Measurements from ENCODE around the gene DDR1. TPM values are rescaled to one million over a fixed set of nuclear protein-coding genes. Genes with fewer than 3 reads are reported as not detected.
A peak's percentile ranks its signal among the peaks of the same experiment; 100 is the strongest.

Gene DDR1
- total RNA-seq, 4 donors from 2014 or later, result 36.7 to 60.1 (median 39.8) TPM

- H3K4me3 ChIP-seq, result no peak overlapping the region
- H3K4me1 ChIP-seq, result peaks cover 0 to 52% (median 27%) of the 10 kb centered on the region in 4 donors
- DNase-seq (ENCODE audit: low spot score in 2 of 2), result no peak
- H3K36me3 ChIP-seq, result no peaks in the 10 kb centered on the region
- 73 to 86% methylated on average over 8 of the region's 8 CpGs for WGBS, 2 donors
- H3K27me3 ChIP-seq, result no peaks in the 10 kb centered on the region
- H3K9me3 ChIP-seq, result no peaks in the 10 kb centered on the region
- peak overlapping the region in 1 of 4 donors; percentile 98 for H3K27ac ChIP-seq
- TF ChIP-seq POLR2A (IDR thresholded peaks at IDR 0.05) (no peak), EP300 (IDR thresholded peaks at IDR 0.05) (no peak), CTCF (IDR thresholded peaks at IDR 0.05) (no peak)
Measured at GRCh38 chr6:30879684-30880427, 4.5 kb upstream of the DDR1 start.

- H3K9me3 ChIP-seq, result no peaks in the 10 kb centered on the region
- H3K4me1 ChIP-seq, result peaks cover 0 to 60% (median 34%) of the 10 kb centered on the region in 4 donors
- TF ChIP-seq EP300 (IDR thresholded peaks at IDR 0.05) (no peak), CTCF (IDR thresholded peaks at IDR 0.05) (no peak), POLR2A (IDR thresholded peaks at IDR 0.05) (no peak)
- 42 to 66% methylated on average over 16 of the region's 16 CpGs for WGBS, 2 donors
- no peak overlapping the region for H3K4me3 ChIP-seq
- H3K27me3 ChIP-seq, result no peaks in the 10 kb centered on the region
- H3K36me3 ChIP-seq, result no peaks in the 10 kb centered on the region
- DNase-seq (ENCODE audit: low spot score in 2 of 2), result no peak
- peak overlapping the region in 3 of 4 donors; percentile 32 to 98 (median 91) for H3K27ac ChIP-seq
Measured at GRCh38 chr6:30880698-30881252, 3.5 kb upstream of the DDR1 start.

- TF ChIP-seq POLR2A (IDR thresholded peaks at IDR 0.05), result no peak
- TF ChIP-seq EP300 (IDR thresholded peaks at IDR 0.05), result no peak
- no peak for TF ChIP-seq CTCF (IDR thresholded peaks at IDR 0.05)
- peak overlapping the region in 3 of 4 donors; percentile 91 to 98 (median 96) for H3K27ac ChIP-seq
- H3K4me3 ChIP-seq, result no peak overlapping the region
- H3K4me1 ChIP-seq, result peaks cover 0 to 60% (median 39%) of the 10 kb centered on the region in 4 donors
- H3K36me3 ChIP-seq, result no peaks in the 10 kb centered on the region
- no peak for DNase-seq (ENCODE audit: low spot score in 2 of 2)
- 70 to 71% methylated on average over 14 of the region's 14 CpGs for WGBS, 2 donors
- no peaks in the 10 kb centered on the region for H3K27me3 ChIP-seq
- no peaks in the 10 kb centered on the region for H3K9me3 ChIP-seq
Measured at GRCh38 chr6:30881392-30882203, 2.7 kb upstream of the DDR1 start.

DNA sequence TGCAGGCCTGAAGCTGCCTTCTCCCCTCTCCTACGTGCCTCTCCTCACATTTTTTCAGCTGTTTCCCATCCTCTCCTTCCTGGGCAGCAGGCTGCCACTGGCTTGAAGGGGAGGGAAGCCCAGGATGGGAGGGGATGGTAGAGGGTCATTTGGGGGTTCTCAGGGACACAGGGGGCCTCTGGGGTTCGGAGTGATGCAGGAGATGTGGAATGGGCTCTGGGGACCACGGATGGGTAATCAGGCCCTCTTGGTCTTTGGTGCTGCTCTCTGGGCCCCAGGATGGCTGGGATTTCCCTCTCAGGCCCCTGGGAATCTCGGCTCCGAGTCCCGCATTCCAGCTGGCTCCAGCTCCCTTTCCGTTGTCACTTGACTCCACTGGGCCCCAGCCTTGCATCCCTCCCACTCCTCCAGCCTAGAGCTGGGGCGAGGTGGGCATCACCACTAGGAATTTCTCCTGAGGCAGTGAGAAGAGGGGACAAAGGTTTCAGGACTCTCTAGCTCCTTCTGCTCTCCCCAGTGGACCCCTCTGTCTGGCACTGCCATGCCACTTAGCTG lies 2.0 kb upstream of the DDR1 start:
- TF ChIP-seq EP300 (IDR thresholded peaks at IDR 0.05) (no peak), CTCF (IDR thresholded peaks at IDR 0.05) (no peak), POLR2A (IDR thresholded peaks at IDR 0.05) (no peak)
- no peaks in the 10 kb centered on the region for H3K27me3 ChIP-seq
- WGBS, 2 donors, result 49 to 63% methylated on average over 4 to 8 of the region's 8 CpGs
- peak overlapping the region; percentile 87 to 98 (median 94) for H3K27ac ChIP-seq
- H3K4me3 ChIP-seq, result no peak overlapping the region
- no peaks in the 10 kb centered on the region for H3K9me3 ChIP-seq
- DNase-seq (ENCODE audit: low spot score in 2 of 2), result no peak
- H3K4me1 ChIP-seq, result peaks cover 0 to 58% (median 42%) of the 10 kb centered on the region in 4 donors
- no peaks in the 10 kb centered on the region for H3K36me3 ChIP-seq

Measured in tibial nerve (tissue), 4 donors.